HG02623 (cell line): ENCODE data around the gene GRID2IP.
"Not testable (repeated sequence)": the region's sequence is repeated elsewhere in the genome, so short reads cannot be mapped to it uniquely, and the experiment has no call there.

Experiments used
- ATAC-seq: cut with Tn5 transposase; IDR thresholded peaks from one replicate; pipeline ENCODE4 v1.9.1; 2021; ENCODE audit warnings: moderate library complexity; ENCODE audit not compliant: unreplicated experiment

Gene GRID2IP

GRCh38 chr7:6495597-6496262 lies 55.5 kb downstream of the GRID2IP start:
- no peak for ATAC-seq

- no peak for ATAC-seq
Observed at GRCh38 chr7:6494365-6494764, 56.9 kb downstream of the GRID2IP start.

- ATAC-seq: no peak
Observed at GRCh38 chr7:6491194-6491593, 60.1 kb downstream of the GRID2IP start.

GRCh38 chr7:6489612-6490011 lies 61.6 kb downstream of the GRID2IP start:
- ATAC-seq: no peak

GRCh38 chr7:6487184-6487545 lies 64.1 kb downstream of the GRID2IP start:
- no peak for ATAC-seq

- ATAC-seq: no peak
Observed at GRCh38 chr7:6486438-6487183, 64.7 kb downstream of the GRID2IP start.

- no peak for ATAC-seq
Observed at GRCh38 chr7:6482743-6483119, 68.5 kb downstream of the GRID2IP start.

- ATAC-seq: no peak
Observed at GRCh38 chr7:6482307-6482706, 69.0 kb downstream of the GRID2IP start.

- no peak for ATAC-seq
Observed at GRCh38 chr7:6481445-6481844, 69.8 kb downstream of the GRID2IP start.

- ATAC-seq: no peak
Observed at GRCh38 chr7:6480323-6480660, 71.0 kb downstream of the GRID2IP start.

- ATAC-seq: no peak
Observed at GRCh38 chr7:6479067-6479466, 72.2 kb downstream of the GRID2IP start.

- ATAC-seq: no peak
Observed at GRCh38 chr7:6478186-6478585, 73.1 kb downstream of the GRID2IP start.

GRCh38 chr7:6477318-6477660 lies 74.0 kb downstream of the GRID2IP start:
- ATAC-seq: no peak

GRCh38 chr7:6476596-6477317 lies 74.5 kb downstream of the GRID2IP start:
- no peak for ATAC-seq

- ATAC-seq: no peak
Observed at GRCh38 chr7:6475433-6476186, 75.7 kb downstream of the GRID2IP start.

- no peak for ATAC-seq
Observed at GRCh38 chr7:6465862-6466261, 85.4 kb downstream of the GRID2IP start.

GRCh38 chr7:6463609-6464008 lies 87.7 kb downstream of the GRID2IP start:
- not testable (repeated sequence) for ATAC-seq

GRCh38 chr7:6461946-6462550 lies 89.2 kb downstream of the GRID2IP start:
- no peak for ATAC-seq

- no peak for ATAC-seq
Observed at GRCh38 chr7:6460990-6461584, 90.2 kb downstream of the GRID2IP start.

GRCh38 chr7:6460303-6460702 lies 91.0 kb downstream of the GRID2IP start:
- no peak for ATAC-seq

GRCh38 chr7:6458676-6459075 lies 92.6 kb downstream of the GRID2IP start:
- not testable (repeated sequence) for ATAC-seq
